ENCODE results near the gene CACHD1.

Gene CACHD1

DNA sequence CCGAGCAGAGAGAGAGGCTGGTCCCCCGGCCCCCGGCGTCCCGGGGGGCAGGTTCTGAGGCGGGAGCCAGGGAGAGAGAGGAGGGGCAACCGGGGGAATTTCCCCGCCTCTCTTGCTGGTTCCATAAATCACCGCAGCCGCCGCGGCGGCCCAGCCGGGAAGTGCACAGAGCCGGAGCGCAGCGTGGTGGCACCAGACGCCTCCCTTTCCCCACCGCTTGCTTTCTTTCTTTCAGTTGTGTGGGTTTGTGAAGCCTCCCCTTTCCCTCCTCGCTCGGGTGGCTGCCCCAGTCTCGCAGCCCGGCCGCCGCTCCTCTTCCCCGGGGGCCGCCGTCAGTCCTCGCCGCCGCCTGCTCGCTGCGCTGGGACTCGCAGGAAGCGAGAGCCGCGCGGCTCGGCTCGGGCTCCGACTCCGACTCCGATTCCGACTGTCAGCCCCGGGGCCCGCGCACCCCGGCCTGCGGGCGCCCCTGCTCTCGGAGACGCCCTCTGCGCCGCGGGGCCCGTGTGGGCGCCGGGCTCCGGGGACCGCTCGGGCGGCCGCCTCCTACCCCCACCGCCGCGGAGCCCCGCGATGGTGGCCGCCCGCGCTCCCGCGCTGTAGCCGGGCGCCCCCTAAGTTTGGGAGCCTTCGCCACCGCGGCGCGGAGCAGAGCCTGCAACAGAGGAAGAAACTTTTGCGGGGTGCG lies at the start of gene CACHD1:
TSS of gene CACHD1 (plus strand) at position 153 of the 688 bp plus-strand sequence. CDS start 616 bp downstream, outside the sequence.
- H3K36me3 Mint-ChIP-seq (ENCODE audit: low read depth): peaks cover 3% of the 10 kb centered on the region
- peaks cover 16% of the 10 kb centered on the region for H3K27me3 Mint-ChIP-seq (ENCODE audit: low read depth, poor library complexity)
- TF ChIP-seq CTCF (IDR thresholded peaks at IDR 0.05): no peak
- peak; percentile 88 for DNase-seq
- H3K27ac Mint-ChIP-seq: peak within 1 kb of the TSS; percentile 98
- H3K4me3 Mint-ChIP-seq: peak within 1 kb of the TSS; percentile 94
- peaks cover 42% of the 10 kb centered on the region for H3K4me1 Mint-ChIP-seq
- no peaks in the 10 kb centered on the region for H3K9me3 Mint-ChIP-seq

GRCh38 chr1:64421377-64421776 lies 48.6 kb upstream of the CACHD1 start:
- H3K27ac Mint-ChIP-seq: no peak overlapping the region
- DNase-seq: no peak
- H3K36me3 Mint-ChIP-seq (ENCODE audit: low read depth): no peaks in the 10 kb centered on the region
- no peak for TF ChIP-seq CTCF (IDR thresholded peaks at IDR 0.05)
- H3K9me3 Mint-ChIP-seq: peaks cover 12% of the 10 kb centered on the region
- peaks cover 5% of the 10 kb centered on the region for H3K4me1 Mint-ChIP-seq
- no peak overlapping the region for H3K4me3 Mint-ChIP-seq
- H3K27me3 Mint-ChIP-seq (ENCODE audit: low read depth, poor library complexity): peaks cover 8% of the 10 kb centered on the region

- H3K27me3 Mint-ChIP-seq (ENCODE audit: low read depth, poor library complexity): peaks cover 13% of the 10 kb centered on the region
- TF ChIP-seq CTCF (IDR thresholded peaks at IDR 0.05): no peak
- peaks cover 5% of the 10 kb centered on the region for H3K4me1 Mint-ChIP-seq
- no peaks in the 10 kb centered on the region for H3K36me3 Mint-ChIP-seq (ENCODE audit: low read depth)
- no peak overlapping the region for H3K27ac Mint-ChIP-seq
- no peak overlapping the region for H3K4me3 Mint-ChIP-seq
- peaks cover 9% of the 10 kb centered on the region for H3K9me3 Mint-ChIP-seq
- no peak for DNase-seq
Observed at GRCh38 chr1:64423526-64423925, 46.4 kb upstream of the CACHD1 start.

DNA sequence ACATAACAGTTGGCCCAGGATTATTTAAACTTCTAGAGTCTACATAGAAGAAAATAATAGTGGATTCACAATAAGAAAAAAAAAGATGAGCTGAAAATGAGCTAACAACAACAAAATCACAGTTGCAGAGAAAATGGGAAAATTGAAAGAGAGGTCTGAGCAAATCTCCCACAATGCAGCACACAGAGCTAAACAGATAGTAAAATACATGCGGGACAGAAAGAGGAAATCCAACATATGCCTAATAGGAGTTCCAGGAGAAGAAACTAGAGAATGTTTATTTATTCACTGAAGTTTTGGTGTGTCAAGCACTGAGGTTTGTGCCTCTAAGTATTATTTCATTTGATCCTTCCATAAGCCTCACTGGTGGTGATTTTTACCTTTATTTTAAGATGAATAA lies 45.5 kb upstream of the CACHD1 start:
- H3K27me3 Mint-ChIP-seq (ENCODE audit: low read depth, poor library complexity): peaks cover 13% of the 10 kb centered on the region
- H3K27ac Mint-ChIP-seq: no peak overlapping the region
- peaks cover 9% of the 10 kb centered on the region for H3K9me3 Mint-ChIP-seq
- peaks cover 5% of the 10 kb centered on the region for H3K4me1 Mint-ChIP-seq
- H3K4me3 Mint-ChIP-seq: no peak overlapping the region
- no peak for DNase-seq
- no peak for TF ChIP-seq CTCF (IDR thresholded peaks at IDR 0.05)
- no peaks in the 10 kb centered on the region for H3K36me3 Mint-ChIP-seq (ENCODE audit: low read depth)

DNA sequence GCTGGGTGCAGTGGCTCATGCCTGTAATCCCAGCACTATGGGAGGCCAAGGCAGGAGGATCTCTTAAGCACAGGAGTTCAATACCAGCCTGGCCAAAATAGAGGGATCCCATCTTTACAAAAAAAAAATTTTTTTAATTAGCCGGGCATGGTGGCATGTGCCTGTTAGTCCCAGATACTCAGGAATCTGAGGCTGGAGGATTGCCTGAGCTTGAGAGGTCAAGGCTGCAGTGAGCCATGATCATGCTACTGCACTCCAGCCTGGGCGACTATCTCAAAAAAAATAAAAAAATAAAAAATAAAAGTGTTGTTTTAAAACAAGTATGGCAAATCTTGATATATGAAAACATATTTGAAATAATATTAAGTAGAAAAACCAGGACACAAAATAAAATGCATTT lies 44.4 kb upstream of the CACHD1 start:
- H3K4me3 Mint-ChIP-seq: no peak overlapping the region
- peaks cover 5% of the 10 kb centered on the region for H3K4me1 Mint-ChIP-seq
- H3K27ac Mint-ChIP-seq: no peak overlapping the region
- H3K27me3 Mint-ChIP-seq (ENCODE audit: low read depth, poor library complexity): peaks cover 13% of the 10 kb centered on the region
- no peak for DNase-seq
- peaks cover 9% of the 10 kb centered on the region for H3K9me3 Mint-ChIP-seq
- TF ChIP-seq CTCF (IDR thresholded peaks at IDR 0.05): no peak
- H3K36me3 Mint-ChIP-seq (ENCODE audit: low read depth): no peaks in the 10 kb centered on the region

DNA sequence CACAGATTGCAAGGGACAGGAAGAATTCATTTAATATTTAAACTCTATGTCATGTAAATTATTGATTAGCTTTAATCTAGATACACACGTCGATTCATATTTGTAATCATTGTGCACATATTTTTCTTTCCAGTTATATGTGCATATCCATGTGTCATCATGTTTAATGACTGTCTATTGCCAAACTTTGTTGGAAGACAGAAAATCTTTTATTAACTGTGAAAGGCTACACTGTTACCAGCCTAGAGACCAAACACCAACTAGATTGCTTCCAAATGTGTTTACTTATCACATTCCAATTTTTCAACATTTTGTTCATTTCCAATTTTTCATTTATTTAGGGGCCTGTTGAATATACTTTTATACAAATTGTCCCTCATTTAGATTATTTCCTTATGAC lies 43.2 kb upstream of the CACHD1 start:
- Mint-ChIP-seq H3K27me3 (ENCODE audit: low read depth, poor library complexity) (peaks cover 13% of the 10 kb centered on the region), H3K4me3 (no peak overlapping the region), H3K27ac (no peak overlapping the region), H3K36me3 (ENCODE audit: low read depth) (no peaks in the 10 kb centered on the region), H3K9me3 (peaks cover 9% of the 10 kb centered on the region), H3K4me1 (peaks cover 5% of the 10 kb centered on the region)
- TF ChIP-seq CTCF (IDR thresholded peaks at IDR 0.05): no peak
- no peak for DNase-seq

Measured in nephron progenitor cell (in vitro differentiated cells).